ENCODE results near the gene KRT10. TPM values are rescaled to one million over a fixed set of nuclear protein-coding genes. Genes with fewer than 3 reads are reported as not detected.

KRT10 gene
- total RNA-seq, 8 experiments from 2014 or later, result 15.4 to 62.1 (median 27.3) TPM

Other genes starting within 250 kb of the KRT10 start
- gene SMARCE1, start 174.8 kb downstream of the KRT10 start, total RNA-seq, result 100 to 1,000 TPM in 7 of 8 experiments, 10 to 100 TPM in 1; 81.3 to 216 (median 133) TPM
- gene KRT222, start 157.4 kb downstream of the KRT10 start, total RNA-seq, result 1 to 10 TPM in 5 of 8 experiments, under 1 TPM in 2, not detected in 1; 0.67 to 1.7 (median 1.3) TPM
- under 1 TPM in 3 of 8 experiments, not detected in 5; 0.14 to 0.56 (median 0.17) TPM for gene KRT24, start 118.9 kb downstream of the KRT10 start, total RNA-seq
- gene KRT25, start 67.3 kb downstream of the KRT10 start, total RNA-seq, result not detected
- gene KRT26, start 50.4 kb downstream of the KRT10 start, total RNA-seq, result under 1 TPM in 1 of 8 experiments, not detected in 7; 0.28 TPM
- under 1 TPM in 1 of 8 experiments, not detected in 7; 0.66 TPM for gene KRT27, start 40.1 kb downstream of the KRT10 start, total RNA-seq
- gene KRT28, start 22.7 kb downstream of the KRT10 start, total RNA-seq, result under 1 TPM in 1 of 8 experiments, not detected in 7; 0.08 TPM
- gene KRT12, start 44.6 kb upstream of the KRT10 start, total RNA-seq, result 1 to 10 TPM in 4 of 8 experiments, under 1 TPM in 2, not detected in 2; 0.21 to 2.7 (median 1.1) TPM
- under 1 TPM in 3 of 8 experiments, not detected in 5; 0.09 to 0.43 (median 0.31) TPM for gene KRT20, start 62.6 kb upstream of the KRT10 start, total RNA-seq
- gene KRT23, start 115.0 kb upstream of the KRT10 start, total RNA-seq, result 1 to 10 TPM in 1 of 8 experiments, under 1 TPM in 2, not detected in 5; 0.36 to 1.2 (median 0.66) TPM
- gene KRT39, start 144.3 kb upstream of the KRT10 start, total RNA-seq, result under 1 TPM in 1 of 8 experiments, not detected in 7; 0.59 TPM
- gene KRT40, start 161.7 kb upstream of the KRT10 start, total RNA-seq, result under 1 TPM in 1 of 8 experiments, not detected in 7; 0.19 TPM
- gene KRTAP3-3, start 171.6 kb upstream of the KRT10 start, total RNA-seq, result under 1 TPM in 2 of 8 experiments, not detected in 6; 0.33 to 0.47 TPM
- 1 to 10 TPM in 1 of 8 experiments, under 1 TPM in 1, not detected in 6; 0.47 to 1.0 TPM for gene KRTAP3-2, start 177.3 kb upstream of the KRT10 start, total RNA-seq
- not detected for gene KRTAP3-1, start 186.5 kb upstream of the KRT10 start, total RNA-seq
- not detected for gene KRTAP1-5, start 204.6 kb upstream of the KRT10 start, total RNA-seq
- gene KRTAP1-4, start 207.6 kb upstream of the KRT10 start, total RNA-seq, result not detected
- gene KRTAP1-3, start 212.3 kb upstream of the KRT10 start, total RNA-seq, result under 1 TPM in 4 of 8 experiments, not detected in 4; 0.25 to 0.56 (median 0.46) TPM
- gene KRTAP1-1, start 218.8 kb upstream of the KRT10 start, total RNA-seq, result not detected
- under 1 TPM in 1 of 8 experiments, not detected in 7; 0.71 TPM for gene KRTAP2-1, start 224.7 kb upstream of the KRT10 start, total RNA-seq
- not detected for gene KRTAP2-2, start 232.6 kb upstream of the KRT10 start, total RNA-seq
- gene KRTAP2-3, start 237.5 kb upstream of the KRT10 start, total RNA-seq, result under 1 TPM in 1 of 8 experiments, not detected in 7; 0.33 TPM
- gene KRTAP2-4, start 243.3 kb upstream of the KRT10 start, total RNA-seq, result not detected

Measured in motor neuron (in vitro differentiated cells).